Myocyte (in vitro differentiated cells): Measurements from ENCODE around the gene UBTD1. TPM values are rescaled to one million over a fixed set of nuclear protein-coding genes. Genes with fewer than 3 reads are reported as not detected.

ENCODE experiments used
- DNase-seq: peaks from one replicate; pipeline ENCODE4 v3.0.0-alpha.2; 2012; ENCODE audit warnings: low read depth
- total RNA-seq: library from RNA; depleted of rRNA; stranded (reverse); fragments of >200 nt; gene quantifications from 2 replicates; pipeline ENCODE4 v1.2.3, GENCODE V29; 2014

Gene UBTD1
- total RNA-seq, 1 donor from 2014 or later, result 81.1 TPM

DNA sequence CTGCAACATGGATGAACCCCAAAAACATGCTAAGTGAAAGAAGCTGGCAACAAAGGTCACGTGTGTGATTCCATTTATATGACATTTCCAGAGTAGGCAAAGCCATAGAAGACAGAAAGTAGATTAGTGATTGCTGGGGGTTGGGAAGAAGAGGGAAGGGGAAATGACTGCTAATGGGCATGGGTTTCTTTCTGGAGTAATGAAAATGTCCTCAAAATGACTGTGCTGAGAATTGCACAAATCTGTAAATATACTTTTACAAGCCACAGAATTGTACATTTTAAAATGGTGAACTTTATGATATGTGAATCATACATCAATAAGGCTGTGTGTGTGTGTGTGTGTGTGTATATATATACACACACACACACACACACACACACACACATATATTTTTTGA is 16.3 kb upstream of the UBTD1 start:
- DNase-seq, result no peak

DNA sequence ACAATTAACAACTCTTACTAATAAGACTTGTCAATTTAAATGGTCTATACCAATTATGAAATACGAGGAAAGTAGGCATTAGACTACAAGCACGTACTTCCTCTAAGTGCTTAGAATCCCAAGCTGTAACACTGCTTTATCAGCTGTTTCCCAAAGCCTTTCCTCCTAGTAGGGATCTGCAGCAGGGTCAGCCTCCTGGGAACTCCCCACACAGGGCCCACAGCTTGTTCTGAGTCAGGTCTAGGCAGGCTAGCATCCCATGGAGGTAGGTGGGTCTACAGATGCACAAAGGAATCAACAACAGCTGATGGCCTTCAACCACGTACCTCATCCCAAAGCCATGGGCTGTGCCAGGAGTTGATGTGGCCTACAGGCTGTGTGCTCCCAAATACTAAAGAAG is 15.2 kb upstream of the UBTD1 start:
- peak; percentile 89 for DNase-seq

DNA sequence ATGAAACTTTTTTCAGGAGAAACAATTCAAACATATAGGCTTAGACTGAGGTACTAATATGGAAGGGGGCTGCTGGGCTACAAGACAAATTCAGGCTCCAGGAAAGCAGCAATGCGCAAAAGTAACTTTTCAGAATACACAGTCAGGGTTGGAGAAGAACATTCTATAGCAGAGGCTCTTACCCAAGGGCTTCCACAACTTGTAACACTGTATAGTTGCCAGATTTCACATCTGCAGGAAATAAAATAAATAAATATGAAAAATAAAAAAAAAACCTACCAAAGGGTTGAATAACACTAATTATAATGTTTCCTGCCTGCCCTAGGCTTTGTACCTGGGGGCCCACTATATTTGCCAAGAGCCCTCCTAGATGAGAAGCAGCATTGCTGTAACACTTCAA is 14.8 kb upstream of the UBTD1 start:
- no peak for DNase-seq

DNA sequence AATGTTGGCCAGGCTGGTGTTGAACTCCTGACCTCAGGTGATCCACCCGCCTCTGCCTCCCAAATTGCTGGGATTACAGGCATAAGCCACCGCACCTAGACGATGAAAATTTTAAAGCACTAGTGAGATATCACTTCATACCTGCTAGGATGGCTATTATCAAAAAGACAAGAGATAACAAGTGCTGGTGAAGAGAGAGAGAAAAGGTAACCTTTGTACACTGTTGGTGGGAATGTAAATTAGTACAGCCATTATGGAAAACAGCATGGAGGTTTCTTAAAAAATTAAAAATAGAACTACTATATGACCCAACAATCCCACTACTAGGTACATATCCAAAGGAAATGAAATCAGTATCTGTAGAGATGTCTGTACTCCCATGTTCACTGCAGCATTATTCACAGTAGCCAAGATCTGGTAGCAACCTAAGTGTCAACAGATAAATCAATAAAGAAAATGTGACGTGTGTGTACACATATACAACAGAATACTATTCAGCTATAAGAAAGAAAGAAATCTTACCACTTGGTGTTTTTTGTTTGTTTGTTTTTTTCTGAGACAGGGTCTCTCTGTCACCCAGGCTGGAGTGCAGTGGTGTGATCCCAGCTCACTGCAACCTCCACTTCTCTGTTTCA is 13.0 kb upstream of the UBTD1 start:
- no peak for DNase-seq

DNA sequence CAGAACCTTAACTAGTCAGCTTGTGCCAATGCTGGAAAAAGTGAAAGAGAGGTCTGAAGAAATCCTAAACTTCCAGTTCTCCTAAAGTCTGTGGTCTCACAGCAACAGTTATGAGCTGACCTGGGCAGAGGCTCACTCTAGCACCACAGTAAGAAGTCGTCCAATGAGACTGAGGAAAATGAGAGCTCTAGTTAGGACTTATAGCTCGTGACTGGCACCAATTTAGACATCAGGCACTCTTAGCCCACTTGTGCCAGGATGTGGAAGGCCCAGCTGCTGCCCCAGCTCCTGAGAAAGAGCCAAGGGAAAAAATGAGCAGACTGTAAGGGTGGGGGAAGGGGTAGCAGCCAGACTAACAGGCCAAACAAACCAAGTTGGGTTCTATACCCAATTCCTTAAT is 8.1 kb upstream of the UBTD1 start:
- peak; percentile 90 for DNase-seq

DNA sequence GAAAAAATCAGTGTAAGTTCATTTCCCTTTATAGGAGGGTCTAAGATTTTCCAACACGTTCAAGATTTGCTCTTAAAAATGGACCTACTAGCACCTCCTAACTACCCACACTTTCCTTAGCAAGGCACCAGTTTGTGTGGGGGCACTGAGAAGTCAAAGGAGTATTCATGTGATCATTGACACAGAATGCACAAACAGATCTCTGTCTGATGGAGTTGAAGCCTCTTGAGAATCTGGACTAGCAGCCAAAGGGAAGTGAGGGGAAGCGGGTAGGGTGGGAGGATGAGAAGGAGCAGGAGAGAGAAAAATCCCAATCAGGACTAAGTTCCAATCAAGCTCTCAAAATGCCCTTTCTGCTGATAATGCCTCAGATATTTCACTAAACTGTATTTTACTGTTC is 4.6 kb upstream of the UBTD1 start:
- DNase-seq, result no peak

DNA sequence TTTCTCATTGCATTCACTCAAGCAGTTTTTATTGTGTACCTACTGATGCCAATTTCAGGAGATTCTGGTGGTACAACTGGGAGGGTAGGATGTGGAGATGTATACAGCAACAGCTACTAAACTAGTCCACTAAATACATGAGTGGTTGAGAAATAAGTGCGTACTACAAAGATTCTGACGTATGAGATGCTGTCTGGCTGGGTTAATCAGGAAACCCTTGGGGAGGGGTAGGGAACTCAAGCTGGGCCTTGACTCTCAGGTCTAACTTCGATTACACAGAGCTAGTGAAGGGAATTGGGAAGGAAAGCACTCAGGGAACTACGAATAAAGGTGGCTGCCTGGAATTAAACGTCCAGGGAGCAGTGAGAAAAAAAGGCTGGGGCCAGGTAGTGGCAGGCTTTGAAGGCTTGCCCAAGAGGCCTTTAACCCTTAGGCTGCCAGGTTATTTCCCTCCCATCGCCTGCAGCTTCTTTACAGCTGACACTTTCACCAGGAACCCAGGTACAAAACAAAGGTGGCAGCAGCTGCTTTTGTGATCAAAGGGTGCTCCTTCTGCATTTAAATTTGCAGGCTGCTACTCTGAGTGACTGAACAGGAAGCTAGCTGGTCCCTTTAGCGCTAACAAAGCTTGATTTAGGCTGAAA is 3.7 kb upstream of the UBTD1 start:
- no peak for DNase-seq

DNA sequence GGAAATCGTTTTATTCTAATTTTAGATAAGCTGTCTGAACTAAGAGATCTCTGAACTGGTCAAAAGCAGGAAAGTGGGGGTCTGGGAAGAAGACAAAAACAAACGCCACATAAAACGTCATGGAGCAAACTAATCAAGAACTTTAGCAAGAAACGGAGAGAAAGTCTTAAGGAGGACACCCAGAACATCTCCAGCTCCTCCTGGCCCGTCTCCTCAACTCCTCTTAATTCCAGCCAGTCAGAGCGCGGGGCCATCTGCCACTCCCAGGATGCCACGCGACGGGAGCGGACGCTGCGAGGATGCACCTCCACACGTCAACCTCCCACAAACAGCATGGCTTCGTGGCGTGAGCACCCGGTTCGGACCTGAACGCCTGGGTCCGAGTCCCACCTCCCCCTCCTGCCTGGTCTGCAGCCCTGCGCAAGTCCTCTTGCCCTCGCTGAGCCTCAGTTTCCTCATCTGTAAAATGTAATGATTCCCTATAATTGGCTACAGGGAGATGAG is 1.1 kb upstream of the UBTD1 start:
- DNase-seq, result peak; percentile 85

DNA sequence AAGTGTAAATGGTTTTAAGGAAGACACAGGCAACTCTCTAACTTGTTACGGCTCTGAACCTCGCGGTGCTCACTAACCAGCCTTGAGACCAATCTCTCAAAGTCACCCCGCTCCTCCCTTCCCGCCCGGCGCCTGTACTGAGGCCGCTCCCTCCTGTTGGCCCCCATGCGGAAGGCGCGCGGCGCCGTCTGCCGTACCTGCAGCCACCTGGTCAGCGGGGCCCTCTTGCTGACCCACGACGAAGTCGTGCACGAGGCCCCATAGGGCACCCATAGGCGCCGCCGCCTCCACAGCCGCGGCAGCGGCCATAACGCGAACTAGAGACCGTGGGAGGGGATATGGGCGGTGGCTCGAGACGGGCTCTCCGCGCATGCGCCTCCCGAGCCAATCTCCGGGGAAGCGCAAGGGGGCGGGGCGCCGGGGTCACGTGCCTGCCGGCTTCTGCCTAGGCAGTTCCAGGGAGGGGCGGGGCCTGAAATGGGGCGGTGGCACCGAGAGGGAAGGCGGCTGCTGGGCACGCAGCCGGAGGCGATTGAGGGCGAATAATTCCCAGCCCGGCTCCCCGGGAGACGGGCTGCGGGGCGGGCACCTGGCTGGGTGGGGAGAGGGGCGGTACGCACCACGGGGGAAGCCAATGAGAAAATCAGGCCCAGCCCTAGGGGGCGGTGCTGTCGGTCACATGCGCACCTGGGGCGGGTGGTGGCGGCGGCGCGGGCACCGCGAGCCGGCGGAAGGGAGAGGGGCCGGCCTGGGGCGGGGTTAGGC is 466 bp upstream of the UBTD1 start, which contains the start of gene MMS19:
Gene MMS19, minus strand, starts transcription at position 347 of the 765 bp plus-strand sequence. Its CDS starts 38 bp downstream, at position 309.
- DNase-seq, result peak; percentile 99

DNA sequence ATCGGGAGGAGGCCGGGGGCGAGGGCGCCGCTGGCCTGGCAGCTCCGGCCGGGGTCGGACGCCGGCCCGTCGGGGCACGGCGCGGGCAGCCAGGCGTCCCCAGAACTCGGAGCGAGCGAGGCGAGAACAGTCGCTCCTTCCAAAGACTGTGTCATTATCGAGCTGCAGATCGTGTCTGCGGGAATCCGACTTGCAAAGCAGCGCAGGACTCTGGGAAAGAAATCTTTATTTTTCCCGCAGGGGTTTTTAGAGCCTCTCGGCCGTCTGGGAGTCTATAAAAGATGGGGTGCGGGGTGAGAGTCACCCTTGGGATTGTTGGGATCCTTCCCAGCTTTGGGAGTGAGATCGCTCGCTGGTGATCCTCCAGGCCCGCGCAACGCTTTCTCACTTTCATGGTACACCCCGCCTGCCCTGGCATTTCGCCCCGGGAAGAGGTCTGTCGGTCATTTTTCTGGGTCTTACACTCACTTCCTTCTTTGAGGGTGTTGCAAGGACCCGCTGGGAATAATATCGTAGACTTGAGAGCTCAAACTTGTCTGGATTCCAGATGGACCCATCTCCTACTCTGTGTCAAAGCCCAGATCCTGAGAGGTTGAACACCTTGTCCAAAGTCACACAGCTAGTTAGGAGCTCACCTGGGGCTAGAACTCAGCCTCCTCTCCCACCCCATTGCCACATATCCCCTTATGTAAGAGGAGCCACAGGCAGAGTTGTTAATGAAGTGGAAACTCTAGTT is 1.0 kb downstream of the UBTD1 start:
- DNase-seq, result peak; percentile 65

DNA sequence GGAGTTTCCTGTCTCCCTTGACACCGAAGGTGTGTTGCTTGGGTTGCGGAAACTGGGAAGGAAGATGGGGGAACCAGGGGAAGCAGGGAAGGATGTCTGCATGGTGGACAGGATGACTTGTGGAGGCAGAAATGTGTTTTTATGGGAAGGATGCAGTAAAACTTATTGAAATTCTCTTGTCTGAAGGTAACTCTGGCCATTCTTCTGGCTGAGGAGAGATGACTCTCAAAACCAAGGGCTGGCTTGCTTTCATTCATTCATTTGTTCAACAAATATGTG is 1.5 kb downstream of the UBTD1 start:
- DNase-seq, result no peak

DNA sequence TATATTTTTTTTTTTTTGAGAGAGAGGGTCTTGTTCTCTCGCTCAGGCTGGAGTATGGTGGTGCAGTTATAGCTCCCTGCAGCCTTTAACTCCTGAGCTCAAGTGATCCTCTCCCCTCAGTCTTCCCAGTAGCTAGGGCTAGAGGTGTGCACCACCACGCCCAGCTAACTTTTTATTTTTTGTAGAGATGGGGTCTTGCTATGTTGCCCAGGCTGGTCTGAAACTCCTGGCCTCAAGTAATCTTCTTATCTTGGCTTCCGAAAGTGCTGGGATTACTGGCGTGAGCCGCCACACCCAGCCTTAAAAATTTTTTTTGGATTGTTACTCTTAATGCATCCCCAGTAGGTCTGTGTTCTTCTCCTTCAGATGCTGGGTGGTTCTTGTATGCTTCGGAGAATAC is 4.2 kb downstream of the UBTD1 start:
- DNase-seq, result no peak

DNA sequence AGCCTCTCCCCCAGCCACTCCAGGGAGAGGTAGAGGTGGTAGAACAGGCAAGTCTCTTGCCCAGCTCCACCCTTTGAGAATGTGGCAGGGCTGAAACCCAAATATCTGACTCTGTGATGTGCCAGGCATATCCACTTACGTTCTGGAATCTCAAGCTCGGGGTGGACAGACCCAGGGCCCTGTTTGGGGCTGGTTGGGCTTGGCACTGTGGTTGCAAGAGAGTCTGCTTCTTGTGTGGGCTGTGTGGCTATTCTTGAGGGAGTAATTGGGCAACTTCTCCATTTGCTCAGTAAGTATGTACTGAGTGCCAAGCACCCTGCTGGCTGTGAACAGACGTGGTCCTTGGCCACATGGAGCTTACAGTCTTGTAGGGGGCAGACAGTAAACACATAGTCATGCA is 4.7 kb downstream of the UBTD1 start:
- peak; percentile 93 for DNase-seq

DNA sequence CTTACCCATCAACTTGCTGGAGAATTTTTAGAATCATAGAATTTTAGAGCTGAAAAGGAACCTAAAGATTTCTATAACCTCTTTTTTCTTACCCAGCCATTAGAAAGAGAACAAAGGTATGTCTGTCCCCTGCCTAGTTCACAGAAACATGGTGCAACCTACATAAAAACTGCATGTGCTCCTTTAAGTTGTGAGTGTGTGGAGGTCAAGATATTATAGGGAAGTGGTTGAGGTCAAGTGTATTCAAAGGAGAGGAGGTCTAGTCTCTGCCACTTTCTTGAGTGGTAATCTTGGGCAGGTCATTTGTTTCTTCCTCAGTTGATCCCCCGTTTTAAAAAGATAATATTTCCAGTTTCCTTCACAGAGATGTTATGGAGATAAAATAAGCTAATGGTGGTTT is 6.4 kb downstream of the UBTD1 start:
- no peak for DNase-seq

DNA sequence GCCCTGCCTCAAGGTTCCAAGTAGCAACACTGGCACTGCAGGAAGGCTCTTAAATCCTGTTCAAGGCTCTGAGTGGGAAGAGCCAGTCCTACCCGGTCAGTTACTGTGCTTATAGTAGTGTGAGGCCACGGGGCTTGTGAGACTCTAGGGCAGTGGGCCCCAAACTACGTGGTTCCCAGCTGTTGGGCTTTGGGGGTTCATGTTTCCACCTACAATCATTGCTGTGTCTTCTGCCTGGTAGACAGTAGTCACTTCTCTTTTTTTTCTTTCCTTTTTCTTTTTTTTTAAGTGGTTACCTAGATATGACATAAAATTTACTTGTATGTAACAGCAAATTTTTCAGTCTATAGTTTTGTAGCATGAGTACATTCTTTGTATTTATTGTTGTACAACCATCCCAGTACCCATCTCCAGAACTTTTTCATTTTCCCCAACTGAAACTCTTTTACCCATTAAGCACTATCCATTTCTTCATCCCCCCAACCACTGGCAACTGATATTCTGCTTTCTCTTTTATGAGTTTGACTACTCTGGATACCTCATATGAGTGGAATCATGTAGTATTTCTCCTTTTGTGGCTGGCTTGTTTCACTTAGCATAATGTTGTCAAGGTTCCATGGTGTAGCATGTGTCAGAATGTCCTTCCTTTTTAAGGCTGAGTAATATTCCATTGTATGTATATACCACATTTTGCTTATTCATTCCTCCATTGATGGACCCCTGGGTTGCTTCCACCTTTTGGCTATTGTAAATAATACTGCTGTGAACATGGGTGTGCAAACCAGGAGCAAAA is 7.7 kb downstream of the UBTD1 start:
- DNase-seq, result no peak

DNA sequence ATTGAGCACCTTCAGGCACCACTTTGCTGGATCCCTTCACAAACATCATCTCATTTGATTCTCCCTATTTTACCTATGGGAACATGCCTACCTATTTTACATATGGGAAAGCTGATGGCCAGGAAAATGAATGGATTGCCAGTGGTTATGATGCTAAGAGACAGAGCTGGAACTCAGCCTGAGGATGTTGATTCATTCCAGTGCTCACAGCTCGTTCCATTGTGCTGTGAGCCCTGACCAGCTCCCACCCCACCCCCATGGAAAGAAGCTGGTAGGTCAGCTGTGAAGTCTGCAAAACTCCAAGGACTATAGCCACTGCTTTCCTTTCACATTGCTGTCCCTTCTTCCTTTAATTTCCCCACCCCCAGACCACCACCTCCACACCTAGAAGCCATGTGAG is 9.6 kb downstream of the UBTD1 start:
- DNase-seq, result no peak

DNA sequence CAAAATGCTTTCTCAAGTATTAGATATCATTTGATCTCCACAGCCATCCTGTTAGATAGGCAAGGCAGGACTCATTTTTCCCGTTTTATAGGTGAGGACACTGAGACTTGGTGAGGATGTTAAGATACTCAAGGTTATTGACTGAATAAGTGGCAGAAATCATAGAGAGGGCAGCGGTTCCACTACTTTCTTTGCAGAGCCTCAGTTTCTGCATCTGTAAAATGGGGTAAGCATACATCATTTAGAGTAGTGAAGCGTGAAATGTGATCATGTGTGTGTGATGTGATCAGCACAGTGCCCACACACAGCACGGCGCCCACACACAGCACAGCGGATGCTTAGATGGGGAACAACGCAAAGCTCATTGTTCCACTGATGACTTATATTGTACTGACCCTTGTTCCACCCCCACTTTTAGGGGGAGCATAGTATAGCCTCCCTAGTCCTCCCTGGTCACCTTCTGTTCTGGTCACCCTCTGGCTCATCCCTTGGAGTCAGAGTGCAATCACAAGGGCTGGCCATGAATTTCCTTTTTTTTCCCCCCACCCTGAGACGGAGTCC is 10.5 kb downstream of the UBTD1 start:
- DNase-seq, result no peak

DNA sequence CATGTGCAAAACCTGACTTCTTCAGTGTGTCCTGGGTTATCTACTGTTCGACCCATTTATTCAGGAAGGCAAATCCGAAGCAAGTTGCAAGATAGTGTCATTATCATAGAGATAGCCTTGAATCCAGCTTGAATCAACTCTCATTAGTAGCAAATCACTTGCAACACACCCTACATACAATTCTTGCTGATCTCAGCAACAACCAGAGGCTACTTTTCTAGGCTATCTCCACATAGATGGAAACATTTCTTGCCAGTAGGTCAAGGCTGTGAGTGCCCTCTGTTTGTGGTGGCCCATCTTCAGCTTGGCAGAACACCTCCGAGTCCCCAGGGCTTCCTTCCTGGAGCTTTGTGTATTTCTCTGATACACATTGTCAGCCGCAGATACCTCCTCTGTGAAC is 12.0 kb downstream of the UBTD1 start:
- DNase-seq, result no peak

DNA sequence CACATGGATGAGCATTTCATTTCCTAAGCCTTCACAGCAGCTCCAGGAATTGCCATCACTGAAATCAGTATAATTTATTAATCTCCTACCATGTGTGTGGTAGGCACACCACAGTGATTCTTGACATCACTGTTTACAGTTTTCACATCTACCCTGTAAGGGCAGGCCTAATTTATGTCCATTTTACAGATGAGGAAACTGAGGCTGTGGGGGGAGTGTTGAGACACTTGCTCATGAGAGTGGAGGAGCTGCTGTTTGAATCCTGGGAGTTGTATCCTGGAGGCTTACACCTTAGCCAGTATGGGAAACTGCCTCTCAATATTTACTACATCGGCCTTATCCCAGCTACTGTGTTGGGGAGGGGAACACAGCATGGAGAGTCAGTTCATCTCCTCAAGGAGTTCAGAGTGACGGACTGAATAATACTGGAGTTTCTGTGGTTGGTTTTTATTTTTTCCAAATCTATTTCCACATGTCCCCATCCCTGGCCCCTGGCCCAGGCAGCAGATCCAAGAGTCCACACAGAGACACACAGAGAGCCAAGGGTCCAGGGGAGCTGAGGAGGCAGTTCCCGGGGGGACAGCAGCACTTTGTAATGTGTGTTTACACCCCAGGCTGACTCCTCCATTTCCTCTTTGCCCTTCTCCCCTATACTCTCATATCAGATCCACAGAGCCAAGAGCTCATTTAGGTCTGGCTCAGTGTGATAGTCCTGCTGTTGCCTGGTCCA is 13.2 kb downstream of the UBTD1 start:
- DNase-seq, result no peak

DNA sequence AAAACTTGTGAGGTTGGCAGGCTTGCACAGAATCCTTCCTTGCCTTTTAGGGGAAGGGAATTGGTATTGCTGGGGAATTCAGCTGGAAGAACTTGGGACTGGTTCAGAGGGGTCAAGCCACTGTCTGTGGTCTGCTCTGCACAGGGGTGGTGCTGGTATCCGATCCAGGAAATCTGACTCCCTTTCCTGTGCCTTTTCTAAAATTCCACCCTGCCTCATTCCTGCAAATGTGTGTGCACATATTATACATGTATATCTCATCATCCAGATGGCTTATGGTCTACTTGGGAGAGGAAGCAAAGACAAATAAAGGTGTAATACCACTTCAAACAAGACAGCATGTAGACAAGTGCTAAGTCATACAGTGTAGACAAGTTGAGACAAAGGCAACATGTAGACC is 14.3 kb downstream of the UBTD1 start:
- no peak for DNase-seq
